GM12878 (cell line): Measurements from ENCODE around the gene HHLA2.

ENCODE experiments used
- CHD4 ChIP-seq: fragments of 200-600 bp; sonication (generic); IDR thresholded peaks from 2 replicates; pipeline ENCODE4 v1.6.1; 2016; ENCODE audit warnings: mild to moderate bottlenecking
- MTA3 ChIP-seq: IDR thresholded peaks from 2 replicates; pipeline ENCODE4 v1.6.1; 2012; ENCODE audit warnings: low read length, inconsistent platforms, borderline replicate concordance
- POLR2A ChIP-seq: IDR thresholded peaks from 2 replicates; pipeline ENCODE4 v1.6.1; 2011; ENCODE audit warnings: low read depth, mild to moderate bottlenecking, low read length
- TF ChIP-seq, protein P1 (sequence below): IDR thresholded peaks from 2 replicates; pipeline ENCODE4 v1.6.1; 2012; ENCODE audit warnings: low read depth, low read length, improper control_type of control experiment
- TF ChIP-seq, protein P2 (sequence below): fragments of 450-650 bp; IDR thresholded peaks from 2 replicates; pipeline ENCODE4 v1.6.1; 2016; ENCODE audit warnings: mild to moderate bottlenecking, moderate library complexity, borderline replicate concordance

DNA sequence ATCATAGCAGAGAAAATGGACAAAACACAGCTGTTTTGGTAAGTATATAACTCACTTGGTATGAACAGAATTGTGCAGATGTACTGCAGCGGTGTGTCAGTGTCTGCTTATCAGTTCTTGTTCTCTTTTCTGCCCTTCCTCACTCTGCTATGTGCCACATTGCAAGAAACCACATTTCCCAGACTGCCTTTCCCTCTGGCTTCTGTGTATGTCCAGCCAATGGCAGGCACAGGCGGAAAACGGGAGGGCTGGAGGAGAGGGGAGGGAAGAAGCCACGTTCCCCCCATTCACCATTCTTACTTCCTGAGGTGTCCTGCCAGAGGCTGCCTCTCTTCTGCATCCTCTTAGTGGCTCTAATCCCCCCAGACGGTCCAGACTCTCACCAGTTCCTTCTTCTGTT lies 15.4 kb downstream of the HHLA2 start:
- TF ChIP-seq, protein P1, sequence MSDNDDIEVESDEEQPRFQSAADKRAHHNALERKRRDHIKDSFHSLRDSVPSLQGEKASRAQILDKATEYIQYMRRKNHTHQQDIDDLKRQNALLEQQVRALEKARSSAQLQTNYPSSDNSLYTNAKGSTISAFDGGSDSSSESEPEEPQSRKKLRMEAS, result no peak
- no peak for TF ChIP-seq MTA3
- TF ChIP-seq, protein P2, sequence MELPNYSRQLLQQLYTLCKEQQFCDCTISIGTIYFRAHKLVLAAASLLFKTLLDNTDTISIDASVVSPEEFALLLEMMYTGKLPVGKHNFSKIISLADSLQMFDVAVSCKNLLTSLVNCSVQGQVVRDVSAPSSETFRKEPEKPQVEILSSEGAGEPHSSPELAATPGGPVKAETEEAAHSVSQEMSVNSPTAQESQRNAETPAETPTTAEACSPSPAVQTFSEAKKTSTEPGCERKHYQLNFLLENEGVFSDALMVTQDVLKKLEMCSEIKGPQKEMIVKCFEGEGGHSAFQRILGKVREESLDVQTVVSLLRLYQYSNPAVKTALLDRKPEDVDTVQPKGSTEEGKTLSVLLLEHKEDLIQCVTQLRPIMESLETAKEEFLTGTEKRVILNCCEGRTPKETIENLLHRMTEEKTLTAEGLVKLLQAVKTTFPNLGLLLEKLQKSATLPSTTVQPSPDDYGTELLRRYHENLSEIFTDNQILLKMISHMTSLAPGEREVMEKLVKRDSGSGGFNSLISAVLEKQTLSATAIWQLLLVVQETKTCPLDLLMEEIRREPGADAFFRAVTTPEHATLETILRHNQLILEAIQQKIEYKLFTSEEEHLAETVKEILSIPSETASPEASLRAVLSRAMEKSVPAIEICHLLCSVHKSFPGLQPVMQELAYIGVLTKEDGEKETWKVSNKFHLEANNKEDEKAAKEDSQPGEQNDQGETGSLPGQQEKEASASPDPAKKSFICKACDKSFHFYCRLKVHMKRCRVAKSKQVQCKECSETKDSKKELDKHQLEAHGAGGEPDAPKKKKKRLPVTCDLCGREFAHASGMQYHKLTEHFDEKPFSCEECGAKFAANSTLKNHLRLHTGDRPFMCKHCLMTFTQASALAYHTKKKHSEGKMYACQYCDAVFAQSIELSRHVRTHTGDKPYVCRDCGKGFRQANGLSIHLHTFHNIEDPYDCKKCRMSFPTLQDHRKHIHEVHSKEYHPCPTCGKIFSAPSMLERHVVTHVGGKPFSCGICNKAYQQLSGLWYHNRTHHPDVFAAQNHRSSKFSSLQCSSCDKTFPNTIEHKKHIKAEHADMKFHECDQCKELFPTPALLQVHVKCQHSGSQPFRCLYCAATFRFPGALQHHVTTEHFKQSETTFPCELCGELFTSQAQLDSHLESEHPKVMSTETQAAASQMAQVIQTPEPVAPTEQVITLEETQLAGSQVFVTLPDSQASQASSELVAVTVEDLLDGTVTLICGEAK, result no peak
- TF ChIP-seq CHD4, result no peak
- no peak for TF ChIP-seq POLR2A
